Epithelial cell of proximal tubule (primary cell): ENCODE measurements around the gene UTP25. TPM values are rescaled to one million over a fixed set of nuclear protein-coding genes. Genes with fewer than 3 reads are reported as not detected.

ENCODE experiments used
- DNase-seq: peaks from one replicate; pipeline ENCODE4 v3.0.0-alpha.2; 2011; ENCODE audit warnings: low read depth
- H3K4me3 ChIP-seq: 2 replicates; pipeline ENCODE4 v1.5.1; 2011; ENCODE audit warnings: low read depth, mild to moderate bottlenecking, low read length
- CTCF ChIP-seq: conservative IDR thresholded peaks from 2 replicates; pipeline ENCODE4 v1.5.1; 2012; ENCODE audit warnings: low read depth, mild to moderate bottlenecking, low read length
- total RNA-seq: library from RNA; depleted of rRNA; stranded (reverse); fragments of >200 nt; gene quantifications from 2 replicates; pipeline ENCODE4 v1.2.3, GENCODE V29; 2015

UTP25 gene
- total RNA-seq, 1 donor from 2014 or later, result 7.5 TPM

- TF ChIP-seq CTCF, result no peak
- no peak for DNase-seq
- no peak overlapping the region for H3K4me3 ChIP-seq
Observed at GRCh38 chr1:209837671-209838070, 9.9 kb downstream of the UTP25 start.

GRCh38 chr1:209838537-209838936 is 10.8 kb downstream of the UTP25 start:
- no peak overlapping the region for H3K4me3 ChIP-seq
- DNase-seq, result no peak
- TF ChIP-seq CTCF, result no peak

GRCh38 chr1:209839875-209840546 is 12.2 kb downstream of the UTP25 start:
- DNase-seq, result peak; percentile 88
- no peak overlapping the region for H3K4me3 ChIP-seq
- TF ChIP-seq CTCF, result no peak

GRCh38 chr1:209840611-209841010 is 12.8 kb downstream of the UTP25 start:
- no peak overlapping the region for H3K4me3 ChIP-seq

GRCh38 chr1:209844695-209845407 is 17.1 kb downstream of the UTP25 start:
- no peak for TF ChIP-seq CTCF
- no peak overlapping the region for H3K4me3 ChIP-seq
- DNase-seq, result no peak

More at GRCh38 chr1:209840611-209841010, 12.8 kb downstream of the UTP25 start:
- DNase-seq, result no peak
- no peak for TF ChIP-seq CTCF

GRCh38 chr1:209845408-209845725 is 17.6 kb downstream of the UTP25 start:
- H3K4me3 ChIP-seq, result no peak overlapping the region
- no peak for TF ChIP-seq CTCF
- DNase-seq, result no peak

- no peak for TF ChIP-seq CTCF
- H3K4me3 ChIP-seq, result no peak overlapping the region
- no peak for DNase-seq
Observed at GRCh38 chr1:209849388-209849787, 21.6 kb downstream of the UTP25 start.
